LHCN-M2 (cell line): ENCODE results near the gene PACRG. TPM values are rescaled to one million over a fixed set of nuclear protein-coding genes. Genes with fewer than 3 reads are reported as not detected.
A peak's percentile ranks its signal among the peaks of the same experiment; 100 is the strongest.

Experiments
- DNase-seq: peaks from one replicate; pipeline ENCODE4 v3.0.0-alpha.2; 2012; ENCODE audit warnings: low read depth
- total RNA-seq: library from RNA; depleted of rRNA; stranded (reverse); fragments of >200 nt; gene quantifications from 2 replicates; pipeline ENCODE4 v1.2.3, GENCODE V29; 2014

The PACRG gene
- total RNA-seq, 1 experiment from 2014 or later = 0.75 TPM

DNA sequence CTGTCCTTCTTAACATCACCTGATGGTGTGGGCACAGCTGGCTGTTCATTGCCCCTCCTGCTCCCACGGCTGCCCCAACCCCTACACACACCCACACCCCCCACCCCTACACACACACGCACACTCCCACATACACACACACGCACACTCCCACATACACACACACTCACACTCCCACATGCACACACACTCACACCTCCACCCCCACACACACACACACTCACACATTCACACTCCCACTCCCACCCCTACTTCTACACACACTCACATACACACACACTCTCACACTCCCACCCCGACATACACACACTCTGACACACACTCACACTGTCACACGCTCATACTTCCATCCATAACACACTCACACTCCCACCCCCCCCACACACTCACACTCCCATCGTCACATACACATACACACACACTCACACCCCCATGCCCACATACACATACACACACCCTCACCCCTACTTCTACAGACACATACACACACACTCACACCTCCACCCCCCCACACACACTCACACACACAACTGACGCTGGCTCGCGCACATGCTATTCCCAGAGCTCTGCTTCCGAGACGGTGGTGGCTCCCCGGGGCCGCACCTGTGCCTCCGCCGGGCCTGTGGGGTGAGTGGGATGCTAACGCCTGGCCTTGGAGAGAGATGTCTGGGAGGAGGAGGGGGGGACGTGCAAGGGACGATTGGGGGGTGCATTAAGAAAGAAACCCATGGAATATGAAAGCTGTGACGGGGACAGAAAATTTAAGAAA is 512.0 kb downstream of the PACRG start:
- DNase-seq = no peak

DNA sequence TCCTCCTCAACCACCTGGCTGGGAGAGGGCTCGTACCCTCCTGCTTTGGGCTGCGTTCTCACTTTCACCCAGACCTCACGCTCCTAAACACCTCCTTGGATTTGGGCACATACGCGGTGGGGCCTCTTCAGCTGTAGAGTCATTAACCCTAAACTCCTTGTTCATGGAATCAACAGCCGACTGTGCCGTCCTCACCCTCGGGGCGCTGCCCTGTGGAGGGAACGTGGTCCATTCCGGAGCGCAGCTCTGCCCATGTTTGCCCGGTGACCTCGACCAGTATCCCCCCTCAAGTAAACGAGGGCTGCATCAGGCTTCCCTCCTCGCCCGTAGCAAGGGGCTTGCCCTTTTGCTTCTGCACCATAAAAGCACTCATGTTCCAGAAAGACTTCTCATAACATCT is 512.8 kb downstream of the PACRG start:
- no peak for DNase-seq

DNA sequence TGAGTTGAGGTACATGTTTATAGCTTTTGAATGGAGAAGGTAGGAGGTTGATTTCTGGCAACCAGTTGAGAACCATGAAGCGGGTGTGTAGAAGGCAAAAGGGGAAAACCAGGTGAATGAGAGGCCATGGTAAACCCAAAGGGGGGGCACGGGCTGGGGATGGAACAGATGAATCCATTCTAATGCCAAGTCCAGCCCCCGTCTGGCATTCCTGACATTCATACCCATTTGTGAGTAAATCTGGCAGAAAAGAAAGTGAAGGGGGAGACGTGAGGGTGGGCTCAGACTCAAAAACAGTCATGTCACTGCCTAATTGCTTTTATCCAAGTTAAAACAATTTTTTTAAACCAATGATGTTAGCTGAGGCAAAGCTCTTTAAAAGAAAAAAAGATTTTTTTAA is 513.9 kb downstream of the PACRG start:
- DNase-seq = no peak

DNA sequence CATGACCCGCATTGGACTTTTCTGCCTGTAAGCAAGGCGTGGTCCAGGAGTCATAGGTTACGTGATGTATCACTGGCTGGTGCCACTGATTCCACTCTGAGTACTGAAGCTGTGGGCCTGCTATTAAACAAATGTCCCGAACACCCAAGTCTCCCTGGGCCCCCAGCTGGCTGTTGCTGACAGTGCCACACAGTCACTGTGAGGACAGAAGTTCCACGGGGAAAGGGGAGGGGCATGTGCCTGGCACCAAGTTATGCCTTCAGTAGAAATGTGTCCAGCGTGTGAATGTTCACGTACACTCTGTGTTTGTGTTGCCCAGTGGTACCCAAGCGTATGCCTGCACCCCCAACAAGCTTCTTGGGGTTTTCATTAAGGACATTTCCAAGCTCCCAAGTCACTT is 515.3 kb downstream of the PACRG start:
- DNase-seq = no peak

DNA sequence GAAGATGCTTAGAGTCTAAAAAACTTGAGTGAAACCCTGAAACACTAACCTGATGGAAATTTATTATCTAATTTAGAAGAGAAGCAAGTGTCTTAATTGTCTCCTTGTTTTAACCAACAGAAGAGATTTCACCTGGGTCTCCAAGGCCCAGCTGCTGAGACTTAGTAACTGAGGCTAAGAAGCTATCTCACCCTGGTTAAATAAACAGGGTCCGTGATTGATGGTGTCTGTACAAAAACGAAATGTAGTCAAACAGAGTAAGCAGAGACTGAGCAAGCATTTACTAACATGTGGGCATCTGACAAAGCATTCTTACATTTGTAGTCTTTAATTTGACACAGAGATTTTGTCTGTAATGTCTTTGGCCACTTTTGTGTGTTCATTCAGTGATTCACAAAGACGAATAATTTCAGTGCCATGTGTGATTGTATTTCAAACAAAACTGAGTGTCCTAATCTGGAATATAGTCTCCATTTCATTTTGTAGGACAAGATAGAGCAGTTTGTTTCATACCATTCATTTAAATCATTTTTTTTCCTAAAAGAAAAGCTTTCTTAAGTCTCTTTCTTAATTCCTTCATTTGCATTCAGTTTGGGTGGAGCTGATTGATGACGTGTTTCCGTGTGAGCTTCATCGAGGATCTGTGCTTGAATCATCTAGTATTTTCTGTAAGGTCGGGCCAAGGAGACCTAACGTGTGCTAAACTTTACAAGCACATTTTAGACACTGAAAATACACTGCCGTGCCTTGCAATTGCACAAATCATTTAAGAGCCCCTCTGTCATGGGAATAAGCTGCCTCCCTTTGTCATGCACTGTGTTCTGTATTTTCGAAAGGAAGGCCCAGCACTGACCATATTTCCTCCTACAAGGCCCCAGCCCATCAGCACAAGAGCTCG is 516.2 kb downstream of the PACRG start:
- no peak for DNase-seq

DNA sequence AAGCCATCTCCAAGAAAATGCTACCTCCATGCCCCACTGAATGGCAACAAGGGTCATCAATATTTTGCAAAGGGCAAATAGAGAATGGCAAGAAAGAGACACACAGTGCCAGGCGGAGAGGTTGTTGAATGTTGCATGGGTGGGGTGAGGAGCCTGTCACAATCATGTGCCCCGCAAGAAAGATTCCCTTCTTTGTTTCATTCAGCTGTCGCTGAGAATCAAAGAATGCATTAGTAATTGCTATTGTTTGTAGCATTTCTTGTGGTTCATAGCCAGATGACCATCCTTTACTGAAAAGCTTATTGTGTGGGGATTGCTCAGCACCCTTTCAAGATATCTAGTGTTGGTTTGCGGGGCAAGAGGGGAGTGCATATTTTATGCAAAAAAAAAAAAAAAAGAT is 520.3 kb downstream of the PACRG start:
- DNase-seq = peak; percentile 23

DNA sequence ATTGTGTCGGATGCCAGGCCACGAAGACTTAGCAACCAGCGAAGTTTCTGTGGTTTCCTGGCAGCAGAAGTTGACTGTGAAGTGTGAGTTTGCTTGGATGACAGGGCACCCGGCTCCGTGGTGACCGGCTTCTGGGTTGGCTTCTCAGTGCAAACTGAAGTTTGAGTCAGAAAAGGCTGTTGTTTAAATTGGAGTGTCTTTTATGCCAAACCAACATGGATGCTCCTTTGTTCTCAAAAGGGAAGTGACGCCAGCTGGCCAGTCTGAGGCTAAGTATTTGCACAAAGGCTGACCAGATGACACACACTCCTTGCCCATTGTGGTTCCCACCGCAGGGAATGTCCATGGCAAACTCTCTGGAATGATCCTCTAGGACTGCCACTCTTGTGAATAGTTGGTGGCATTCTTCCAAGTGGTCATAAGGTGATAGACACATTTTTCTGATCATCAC is 521.9 kb downstream of the PACRG start:
- peak; percentile 46 for DNase-seq

DNA sequence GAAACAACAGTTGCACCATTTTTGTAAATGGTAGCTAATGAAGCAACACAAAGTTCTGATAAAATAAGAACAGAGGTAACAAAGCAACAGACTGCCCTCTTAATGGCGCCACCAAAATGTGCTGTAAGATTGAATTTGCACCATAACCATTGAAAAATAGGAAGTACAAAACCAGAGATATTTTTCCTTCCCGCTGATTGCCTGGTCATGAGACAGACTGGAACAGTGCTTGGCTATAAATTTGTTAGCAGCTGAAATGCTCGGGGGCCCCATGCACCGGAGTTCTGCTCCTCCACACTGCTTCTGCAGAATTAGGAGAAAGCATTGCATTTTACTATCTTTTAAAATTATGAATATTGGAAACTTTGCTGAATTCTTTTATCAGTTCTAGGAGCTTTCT is 522.3 kb downstream of the PACRG start:
- no peak for DNase-seq

DNA sequence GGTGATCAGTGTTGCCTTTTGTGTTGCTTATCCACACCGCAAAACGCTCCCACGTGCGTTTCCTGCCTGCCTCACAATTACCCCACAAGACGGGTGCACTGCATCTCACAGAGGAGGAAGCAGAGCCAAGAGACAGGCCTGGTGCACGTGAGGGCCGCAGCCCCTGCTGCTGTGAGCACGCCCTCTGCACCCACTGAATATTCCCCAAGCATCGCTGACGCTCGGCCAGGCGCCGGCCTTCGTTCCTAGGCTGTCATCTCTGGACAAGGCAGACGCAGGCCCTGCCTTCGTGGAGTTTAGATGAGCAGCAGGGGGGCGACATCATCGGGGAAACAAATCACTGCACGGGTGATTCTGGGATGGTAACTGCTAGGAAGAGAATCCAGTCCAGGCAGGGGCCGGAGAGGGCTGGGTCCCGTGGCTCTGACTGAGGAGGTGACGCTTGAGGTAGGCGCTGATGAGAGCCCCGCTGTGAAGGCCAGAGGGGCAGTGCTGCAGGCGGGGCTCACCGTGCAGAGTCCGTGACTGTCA is 524.4 kb downstream of the PACRG start:
- DNase-seq = no peak

DNA sequence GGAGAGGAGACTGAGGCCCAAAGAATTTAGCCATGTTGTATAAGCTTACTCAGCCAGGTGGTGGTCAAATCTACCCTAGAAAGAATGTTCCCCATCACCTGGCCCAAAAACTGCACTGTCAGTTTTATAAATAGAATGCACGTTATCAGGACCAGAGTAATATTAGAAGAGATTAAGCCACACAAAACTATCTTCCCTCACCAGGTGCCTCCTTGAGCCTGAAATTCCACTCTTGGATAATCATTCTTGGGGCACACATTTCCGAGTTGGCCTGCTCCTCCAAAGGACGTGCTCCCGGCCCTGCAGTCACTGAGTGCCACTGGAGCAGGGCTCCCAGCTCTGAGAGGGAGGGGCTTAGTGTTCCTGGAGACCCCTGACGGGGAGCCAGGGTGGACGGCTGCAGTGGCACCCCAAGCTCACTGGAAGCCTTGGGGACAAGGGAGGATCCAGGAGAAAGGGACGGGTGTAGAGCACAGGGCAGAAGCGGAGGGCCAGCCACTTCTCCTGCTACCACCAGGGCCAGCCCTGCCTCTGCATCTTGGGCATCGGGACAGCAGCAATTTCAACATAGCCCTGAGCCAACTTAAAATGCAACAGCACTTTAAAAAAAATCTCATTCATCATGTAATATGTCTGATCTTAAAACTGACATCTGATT is 525.9 kb downstream of the PACRG start:
- DNase-seq = peak; percentile 3

DNA sequence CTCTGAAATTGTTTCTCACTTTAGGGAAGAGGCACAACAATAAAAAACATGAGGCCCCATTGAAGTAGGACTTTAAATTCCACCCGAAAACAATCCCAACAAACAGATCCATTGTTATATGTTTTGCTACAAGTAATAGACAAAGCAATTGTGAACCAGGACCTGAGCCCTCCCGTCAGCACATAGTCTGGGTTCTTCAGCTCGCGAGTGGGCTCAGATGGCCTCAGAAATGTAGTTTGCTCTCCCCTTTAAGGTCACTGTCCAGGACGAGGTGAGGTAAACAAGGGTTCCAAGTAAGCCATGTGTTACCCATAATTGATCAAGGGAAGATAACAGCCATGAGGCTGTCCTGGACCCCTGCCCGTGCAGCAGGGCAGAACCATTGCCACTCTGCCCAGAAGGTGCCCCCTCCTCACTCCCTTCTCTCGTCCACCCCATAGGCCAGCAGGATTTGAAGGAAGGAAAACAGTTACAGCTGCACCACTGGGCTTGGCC is 526.6 kb downstream of the PACRG start:
- DNase-seq = no peak

DNA sequence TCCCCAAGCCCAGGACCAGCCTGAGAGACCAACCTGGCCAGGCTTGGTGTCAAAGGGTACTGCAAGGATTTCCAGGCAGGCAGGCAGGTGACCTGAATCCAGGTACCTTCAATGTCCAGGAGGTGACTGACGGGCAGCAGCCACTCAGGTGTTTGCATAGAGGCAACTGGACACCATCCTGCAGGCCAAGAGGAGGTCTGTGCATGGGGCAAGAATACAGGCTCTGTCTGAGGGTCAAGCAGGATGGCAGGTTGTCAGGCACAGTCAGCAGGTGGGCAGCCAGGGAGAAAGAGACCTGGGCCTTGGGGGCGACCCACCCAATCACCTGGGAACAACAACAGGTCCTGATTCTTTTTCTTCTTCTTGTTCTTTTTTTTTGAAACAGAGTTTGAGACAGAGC is 527.5 kb downstream of the PACRG start:
- DNase-seq = no peak

DNA sequence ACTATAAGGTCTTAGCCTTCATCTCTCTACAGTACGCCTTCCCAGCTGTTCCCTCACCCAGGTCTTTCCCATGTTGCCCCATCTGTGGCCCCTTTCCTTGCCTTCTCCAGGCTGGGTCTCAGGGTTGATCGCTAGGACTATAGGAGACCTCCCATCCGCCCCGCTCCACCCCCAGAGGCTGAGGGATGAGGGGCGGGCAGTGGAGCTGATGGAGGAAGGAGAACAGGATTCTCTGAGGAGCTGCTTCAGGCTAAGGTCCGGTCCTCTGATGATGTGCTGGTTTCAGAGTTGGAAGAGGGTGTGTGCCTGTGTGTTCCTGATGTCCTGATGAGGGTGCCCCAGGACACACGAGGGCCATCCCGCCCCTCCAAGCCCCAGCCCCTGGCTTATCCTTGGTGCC is 531.9 kb downstream of the PACRG start:
- DNase-seq = no peak

DNA sequence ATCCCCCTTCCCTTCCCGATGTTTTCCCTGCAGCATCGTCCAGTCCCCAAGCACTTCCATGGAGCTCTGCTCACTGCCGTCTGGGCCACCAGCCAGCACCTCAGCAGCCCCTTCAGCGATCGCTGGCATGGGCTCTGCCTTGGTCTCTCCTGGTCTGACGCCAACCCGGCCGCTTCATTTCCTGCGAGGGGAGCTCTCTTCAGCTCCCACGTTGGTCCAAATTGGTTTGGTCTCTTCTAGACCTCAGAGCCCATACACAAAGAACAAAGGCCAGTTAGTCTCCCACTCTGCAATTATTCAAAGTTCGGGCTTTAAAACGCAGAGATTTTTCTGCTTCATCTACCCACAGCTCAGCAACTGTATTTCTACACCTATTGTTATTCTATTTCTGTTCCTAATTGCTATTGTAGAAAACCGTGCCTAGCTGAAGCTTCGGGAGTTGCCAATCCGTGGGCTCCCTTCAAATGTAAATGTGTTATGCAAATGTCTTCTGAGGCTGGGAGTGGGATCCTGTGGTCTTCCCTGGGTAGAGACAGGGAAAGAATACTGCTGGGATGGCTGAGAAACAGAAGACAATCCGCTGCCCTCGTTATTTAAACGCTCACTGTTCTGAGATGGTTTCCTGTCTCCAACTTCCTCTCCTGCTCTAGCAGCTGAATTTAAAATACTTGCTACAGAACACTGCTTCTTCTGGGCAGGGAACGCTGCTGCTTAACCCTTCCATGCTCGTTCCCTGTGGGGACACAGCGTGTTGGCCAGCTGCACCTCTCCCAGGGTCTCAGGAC is 532.5 kb downstream of the PACRG start:
- DNase-seq = no peak

DNA sequence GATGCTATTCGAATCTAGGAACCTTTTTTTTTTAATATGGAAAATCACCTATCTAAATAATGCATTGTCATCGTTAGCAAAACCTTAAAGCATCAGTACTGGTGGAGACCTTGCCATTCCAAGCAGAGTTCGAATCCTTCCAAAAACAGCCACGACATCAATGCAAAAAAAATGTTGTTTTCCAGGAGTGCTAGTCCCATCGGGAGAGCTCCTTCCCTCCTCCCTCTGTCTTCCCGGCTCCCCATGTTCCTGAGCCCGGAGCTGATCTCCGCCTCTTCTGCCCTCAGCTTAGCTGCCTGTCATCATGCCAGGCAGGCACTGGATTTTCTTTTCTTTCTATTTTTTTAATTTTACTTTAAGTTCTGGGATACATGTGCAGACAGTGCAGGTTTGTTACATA is 533.1 kb downstream of the PACRG start:
- DNase-seq = no peak

DNA sequence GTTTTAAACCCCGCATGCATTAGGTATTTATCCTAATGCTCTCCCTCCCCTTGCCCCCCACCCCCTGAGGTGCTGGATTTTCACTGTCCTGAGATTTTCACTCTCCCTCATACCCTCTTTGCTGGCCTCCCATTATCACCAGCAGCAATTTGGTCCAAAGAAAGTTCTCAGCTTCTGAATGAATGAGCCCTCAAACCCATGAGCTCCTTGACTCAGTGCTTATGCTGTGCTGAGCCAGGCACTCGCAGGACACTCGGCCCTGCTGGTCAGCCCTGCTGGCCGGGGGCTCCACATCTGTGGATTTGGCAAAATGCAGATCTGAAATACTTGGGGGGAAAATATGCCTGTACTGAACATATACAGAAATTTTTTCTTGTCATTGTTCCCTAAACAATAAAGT is 533.6 kb downstream of the PACRG start:
- DNase-seq = no peak

DNA sequence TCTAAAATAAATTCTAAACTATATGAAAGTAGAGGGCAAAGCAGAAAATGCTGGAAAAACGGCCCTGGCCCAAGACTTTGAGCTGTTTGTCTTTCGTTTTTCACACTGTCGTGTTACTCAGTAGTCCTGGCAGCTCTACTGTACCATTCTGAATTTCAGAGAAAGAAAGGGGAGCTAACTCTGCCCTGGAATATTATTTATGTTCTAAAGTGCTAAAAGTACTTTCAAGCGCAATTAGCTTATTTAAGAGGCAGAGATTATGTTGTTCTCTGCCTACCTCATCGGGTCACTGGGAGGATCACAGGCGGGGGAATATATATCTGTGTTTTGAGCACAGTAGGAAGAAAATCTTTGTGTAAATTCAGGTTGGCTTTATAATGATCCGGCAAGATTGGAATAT is 534.3 kb downstream of the PACRG start:
- DNase-seq = no peak

DNA sequence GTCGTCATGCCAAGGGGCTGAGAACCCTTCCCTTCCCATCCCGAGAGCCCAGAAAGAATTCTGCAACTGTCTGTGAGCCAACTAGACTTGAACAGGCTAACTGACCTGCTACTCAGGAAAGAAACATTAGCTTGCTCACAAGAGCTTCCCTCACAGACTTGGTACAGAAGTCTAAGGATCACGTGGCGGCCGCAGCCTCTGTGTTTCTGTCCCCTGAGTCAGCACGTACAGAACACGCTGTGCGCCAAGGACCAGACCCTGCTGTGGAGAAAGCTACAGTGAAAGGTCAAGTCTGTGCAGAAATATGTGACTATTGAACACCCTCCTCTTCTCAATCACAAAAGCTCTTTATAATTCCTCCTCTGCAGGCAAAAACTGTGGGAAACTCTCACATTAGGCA is 535.4 kb downstream of the PACRG start:
- no peak for DNase-seq

DNA sequence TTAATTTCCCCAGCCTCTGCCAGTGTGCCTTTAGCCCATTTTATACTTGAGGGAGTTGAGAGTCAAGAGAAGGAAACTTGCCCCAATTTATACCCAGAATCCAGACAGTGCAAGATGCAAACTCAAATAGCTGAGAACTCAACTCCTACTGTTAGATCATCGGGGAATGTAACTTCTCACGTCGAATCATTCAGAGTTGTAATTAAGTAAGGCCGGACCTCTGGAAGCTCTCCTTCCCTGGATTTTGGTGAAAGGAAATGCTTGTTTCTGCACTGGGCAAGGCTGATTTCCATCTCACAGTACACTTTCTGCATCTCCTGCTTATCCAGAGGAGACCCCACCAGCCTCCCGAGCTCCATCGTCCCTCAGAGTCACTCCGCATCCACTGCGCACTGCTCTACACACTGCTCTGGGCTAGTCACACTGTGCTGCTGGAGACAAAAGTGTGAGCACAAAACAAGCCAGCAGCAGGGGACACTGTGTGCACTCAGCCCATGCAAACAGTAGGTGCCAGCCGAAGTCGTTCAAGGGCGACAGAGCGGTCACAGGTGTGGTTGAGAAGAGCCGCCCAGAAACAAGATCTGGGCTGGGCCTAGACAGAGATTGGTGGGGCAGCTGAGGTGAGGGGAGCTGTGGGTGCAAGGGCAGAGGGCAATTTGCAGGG is 536.4 kb downstream of the PACRG start:
- no peak for DNase-seq

DNA sequence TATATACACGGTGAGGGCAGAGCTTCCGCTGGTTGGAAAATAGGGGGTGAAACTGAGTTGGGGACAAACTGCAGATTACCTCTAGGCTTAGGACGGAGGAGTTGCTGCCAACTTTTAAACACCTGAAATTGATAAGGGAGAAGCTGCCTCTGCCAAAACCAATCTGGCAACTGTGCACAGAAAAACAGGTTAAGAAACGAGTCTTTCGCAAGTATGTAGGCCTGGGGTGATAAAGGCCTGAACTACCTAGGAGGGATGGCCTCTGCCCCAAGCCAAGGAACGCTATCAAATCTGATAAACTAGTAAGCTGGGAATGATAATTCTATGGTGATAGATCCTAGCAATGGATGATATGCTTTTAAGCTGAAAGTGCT is 536.9 kb downstream of the PACRG start:
- DNase-seq = no peak

DNA sequence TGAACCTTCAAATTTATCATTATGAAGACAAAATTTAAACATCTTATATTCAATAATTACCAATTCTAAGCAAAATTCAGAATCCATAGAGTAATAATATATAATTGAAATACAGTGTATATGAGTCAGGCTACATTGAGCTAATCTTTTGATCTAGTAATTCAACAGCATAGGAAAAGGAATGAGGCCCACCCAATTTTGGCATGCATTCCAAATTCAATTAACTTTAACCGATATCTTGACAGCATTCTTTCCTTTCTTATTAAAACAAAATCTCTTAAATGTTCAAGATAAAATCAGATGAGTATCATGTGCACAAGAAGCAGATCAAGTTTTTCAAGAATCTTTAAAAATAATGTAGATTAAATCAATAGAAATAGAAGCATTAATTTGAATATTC is 553.9 kb downstream of the PACRG start:
- DNase-seq = no peak
